K562 (cell line): ENCODE results near the gene TAMALIN. TPM values are rescaled to one million over a fixed set of nuclear protein-coding genes. Genes with fewer than 3 reads are reported as not detected.

ENCODE experiments used
- ATAC-seq: fragments of 200-7000 bp; cut with Tn5 transposase; 3 replicates; pipeline ENCODE4 v1.9.1; 2020; ENCODE audit warnings: moderate library complexity
- BruUV-seq: library from RNA; stranded (reverse); fragments of 400-500 nt; replicated peaks from 2 replicates; lab custom pipeline; 2021; lab: Mats Ljungman, UMichigan
- CTCF ChIA-PET: fragments of 300-600 bp; formaldehyde crosslinking; extraction: SDS; loops from one replicate; lab custom pipeline; 2021; ENCODE audit warnings: low intra/inter-chr PET ratio; lab: Yijun Ruan, JAX
- POLR2A ChIA-PET: fragments of 300-600, 350-650 bp; sonication (Branson Sonifier 250); formaldehyde crosslinking; extraction: SDS; loops from one replicate; lab custom pipeline; 2021; ENCODE audit warnings: antibody characterized with exemption, inconsistent platforms; lab: Yijun Ruan, JAX
- DNase-seq, 4 experiments: peaks; one replicate each; pipeline versions ENCODE4 v3.0.0 to v3.0.0-alpha.2; 2011 to 2018; ENCODE audit warnings: low spot score in 3 of 4, mixed read lengths in 3 of 4; ENCODE audit errors: extremely low read depth in 1 of 4
- FAIRE-seq: peaks from 2 replicates; lab custom pipeline; 2011; peaks lifted over from hg19 to GRCh38; lab: Jason Lieb, UNC
- H2AFZ ChIP-seq: 2 replicates; pipeline ENCODE4 v1.6.0; 2011; ENCODE audit warnings: low read depth, low read length, control low read depth, inconsistent platforms
- H3K27ac ChIP-seq: fragments of 200-600 bp; 3 replicates; pipeline ENCODE4 v1.8.0; 2011; ENCODE audit warnings: low read depth, mild to moderate bottlenecking, control low read depth, inconsistent platforms, low read length, moderate library complexity, mixed read lengths; ENCODE audit errors: extremely low read depth
- H3K27me3 ChIP-seq, 2 experiments: fragments of 300-600 bp in 1 of 2; 2 replicates in 1 of 2; 3 replicates in 1 of 2; pipeline versions ENCODE4 v1.6.0 to v1.8.0; 2011; ENCODE audit warnings: inconsistent platforms in 2 of 2, low read length in 2 of 2, mild to moderate bottlenecking in 1 of 2, mixed read lengths in 1 of 2, moderate library complexity in 1 of 2; ENCODE audit not compliant: control insufficient read depth in 2 of 2, insufficient read depth in 2 of 2
- H3K36me3 ChIP-seq: fragments of 300-600 bp; 3 replicates; pipeline ENCODE4 v1.8.0; 2011; ENCODE audit warnings: mild to moderate bottlenecking, low read length, inconsistent platforms; ENCODE audit not compliant: control insufficient read depth, insufficient read depth
- H3K4me1 ChIP-seq, 2 experiments: fragments of 200-600 bp in 1 of 2; replicated peaks in 1 of 2; 2 replicates in 1 of 2; 3 replicates in 1 of 2; pipeline versions ENCODE4 v1.5.1 to v1.8.0; 2011; ENCODE audit warnings: inconsistent platforms in 2 of 2, low read length in 2 of 2, mild to moderate bottlenecking in 1 of 2, mixed read lengths in 1 of 2, moderate library complexity in 1 of 2; ENCODE audit not compliant: control insufficient read depth in 2 of 2, insufficient read depth in 2 of 2
- H3K4me2 ChIP-seq: 2 replicates; pipeline ENCODE4 v1.6.1; 2011; ENCODE audit warnings: low read length, control low read depth, inconsistent platforms, mixed read lengths; ENCODE audit not compliant: insufficient read depth
- H3K4me3 ChIP-seq: fragments of 200-600 bp; sonication (generic), shearing (Covaris generic); 2 replicates; pipeline ENCODE4 v1.5.1; 2016; ENCODE audit warnings: control low read depth, inconsistent platforms
- H3K79me2 ChIP-seq: fragments of 200-600 bp; 3 replicates; pipeline ENCODE4 v1.8.0; 2011; ENCODE audit warnings: low read length, inconsistent platforms; ENCODE audit not compliant: control insufficient read depth, insufficient read depth
- H3K9ac ChIP-seq, 2 experiments: 2 replicates each; pipeline versions ENCODE4 v1.6.0 to v1.6.1; 2011; ENCODE audit warnings: low read depth in 2 of 2, low read length in 2 of 2, control low read depth in 1 of 2, inconsistent platforms in 1 of 2, mild to moderate bottlenecking in 1 of 2, mixed read lengths in 1 of 2; ENCODE audit not compliant: insufficient read depth in 1 of 2
- H3K9me1 ChIP-seq: one replicate; pipeline ENCODE4 v1.6.0; 2011; ENCODE audit warnings: inconsistent platforms, mild to moderate bottlenecking, low read length, moderate library complexity; ENCODE audit not compliant: control insufficient read depth, insufficient read depth
- H3K9me3 ChIP-seq: replicated peaks from 2 replicates; pipeline ENCODE4 v1.5.1; 2011; ENCODE audit warnings: low read depth, low read length, inconsistent platforms; ENCODE audit not compliant: control insufficient read depth, insufficient read depth
- H4K20me1 ChIP-seq: replicated peaks from 2 replicates; pipeline ENCODE4 v1.6.1; 2011; ENCODE audit warnings: low read length, inconsistent platforms, mixed read lengths; ENCODE audit not compliant: control insufficient read depth, insufficient read depth
- BCLAF1 ChIP-seq, 2 experiments: fragments of 450-650 bp in 1 of 2; IDR thresholded peaks; 2 replicates each; pipeline ENCODE4 v1.6.1; 2011 to 2017; ENCODE audit warnings: low read depth in 2 of 2, antibody characterized with exemption in 1 of 2, borderline replicate concordance in 1 of 2, low read length in 1 of 2, mild to moderate bottlenecking in 1 of 2, mixed read lengths in 1 of 2; ENCODE audit not compliant: control insufficient read depth in 1 of 2
- MGA ChIP-seq: fragments of 450-650 bp; IDR thresholded peaks from 2 replicates; pipeline ENCODE4 v1.6.1; 2016; ENCODE audit warnings: mild to moderate bottlenecking, moderate library complexity
- NBN ChIP-seq: fragments of 450-650 bp; IDR thresholded peaks from 2 replicates; pipeline ENCODE4 v1.6.1; 2016; ENCODE audit warnings: low read depth, mild to moderate bottlenecking
- SMAD4 ChIP-seq: fragments of 250-450 bp; sonication (Bioruptor Pico); conservative IDR thresholded peaks from 2 replicates; pipeline ENCODE4 v1.8.0; 2021; ENCODE audit warnings: inconsistent platforms, mild to moderate bottlenecking, moderate library complexity
- WGBS: fragments of 100-300 bp; shearing (Covaris generic); methylation state at CpG from one replicate; pipeline ENCODE4 v1.1.6; 2016; ENCODE audit warnings: low coverage, mixed read lengths; ENCODE audit not compliant: insufficient coverage; ENCODE audit errors: missing lambda C conversion rate; 5-methylcytosine and 5-hydroxymethylcytosine counted together
- in situ Hi-C: fragments of 300-500 bp; cut with MboI; formaldehyde crosslinking; loops from 4 replicates; pipeline ENCODE4 v1.15.0; 2018; ENCODE audit warnings: inconsistent platforms, mixed read lengths
- intact Hi-C: fragments of 100-400 bp; cut with micrococcal nuclease; formaldehyde crosslinking; loops from 2 replicates; pipeline ENCODE4 v1.14.2; 2022
- polyA plus RNA-seq, 8 experiments: library from polyadenylated mRNA; depleted of rRNA in 4 of 8; stranded (reverse) in 5 of 8; unstranded in 3 of 8; fragments of >200 nt; fragmentation: Nextera tagmentation in 2 of 8; fragmentation: Illumina TruSeq in 1 of 8; extraction: Ambion mirVana in 2 of 8; extraction: Trizol in 1 of 8; gene quantifications; 2 replicates each; pipeline versions ENCODE4 v1.2.1 to v1.2.3, GENCODE V29; 2011 to 2014; ENCODE audit warnings: inconsistent platforms in 1 of 8, missing spikeins in 1 of 8
- total RNA-seq, 7 experiments: library from RNA; depleted of rRNA in 6 of 7; stranded (reverse); fragments of >200 nt in 6 of 7; fragmentation: Illumina TruSeq in 2 of 7; extraction: Trizol in 2 of 7; gene quantifications; 2 replicates each; pipeline versions ENCODE4 v1.2.1 to v1.2.3, GENCODE V29; 2011 to 2021; ENCODE audit warnings: low replicate concordance in 1 of 7

The TAMALIN gene
- total and polyA plus RNA-seq, 9 of the 15 experiments (the other 6 are each of a cell fraction or from before 2014, with no cell fraction given), result 0.74 to 2.2 (median 1.5) TPM; not detected in 2

- Histone ChIP-seq H4K20me1 (no peaks in the 10 kb centered on the region), H3K27me3 (peaks cover 0 to 6% of the 10 kb centered on the region in 2 experiments; a peak in 1 of 5 replicates), H3K9me3 (no peaks in the 10 kb centered on the region), H3K9ac (no peak overlapping the region), H3K9me1 (no peaks in the 10 kb centered on the region), H3K4me3 (no peak overlapping the region), H3K36me3 (no peaks in the 10 kb centered on the region), H3K79me2 (no peaks in the 10 kb centered on the region), H3K4me1 (peaks cover 17 to 23% of the 10 kb centered on the region in 2 experiments; a peak in 4 of 5 replicates), H3K27ac (no peak overlapping the region), H2AFZ (no peak overlapping the region), H3K4me2 (no peak overlapping the region)
- BruUV-seq, result no TSS peak
- WGBS, result 50% methylated on average over 1 of the region's 2 CpGs
- FAIRE-seq, result no peak
- in situ Hi-C loops (no loop called here), intact Hi-C loops (no loop called here)
- ATAC-seq, result no peak
- DNase-seq, result no peak
- TF ChIP-seq NBN (no peak), MGA (no peak), BCLAF1 (IDR thresholded peaks at IDR 0.05; ENCODE audit: borderline replicate concordance in 1 of 2, control insufficient read depth in 1 of 2, low read depth in 2 of 2, low read length in 1 of 2) (no peak), SMAD4 (CRISPR knock-in tag) (no peak)
- ChIA-PET POLR2A (interaction anchor here (0.6 to 1.1 kb wide), 2 partner anchors 10 to 41 kb away, joined by 3 read pairs; no protein-coding TSS in a partner anchor), CTCF (no interaction called here)
Observed at GRCh38 chr12:52035926-52036325, 29.2 kb downstream of the TAMALIN start.
